Mesothelial cell of epicardium (in vitro differentiated cells): ENCODE data around the gene PAM16. TPM values are rescaled to one million over a fixed set of nuclear protein-coding genes. Genes with fewer than 3 reads are reported as not detected.

Experiments
- DNase-seq, 2 experiments: peaks; one replicate each; pipeline ENCODE4 v3.0.0; 2021; ENCODE audit warnings: low spot score in 2 of 2; ENCODE audit not compliant: unreplicated experiment in 2 of 2
- H3K27ac Mint-ChIP-seq: 2 replicates; pipeline ENCODE4 v1.8.0; 2021; ENCODE audit warnings: mixed read lengths
- H3K27me3 Mint-ChIP-seq: 2 replicates; pipeline ENCODE4 v1.8.0; 2021; ENCODE audit warnings: low read depth, mixed read lengths
- H3K36me3 Mint-ChIP-seq: 2 replicates; pipeline ENCODE4 v1.8.0; 2021; ENCODE audit warnings: mixed read lengths
- H3K4me1 Mint-ChIP-seq: 2 replicates; pipeline ENCODE4 v1.8.0; 2021; ENCODE audit warnings: mixed read lengths
- H3K4me3 Mint-ChIP-seq: 2 replicates; pipeline ENCODE4 v1.8.0; 2021; ENCODE audit warnings: mild to moderate bottlenecking, moderate library complexity, mixed read lengths
- H3K9me3 Mint-ChIP-seq: 2 replicates; pipeline ENCODE4 v1.8.0; 2021; ENCODE audit warnings: mixed read lengths
- total RNA-seq: library from RNA; stranded (reverse); gene quantifications from 3 replicates; pipeline ENCODE4 v1.2.1, GENCODE V29; 2021
- TF ChIP-seq, protein P1 (sequence below): fragments of 200-600 bp; sonication (generic); IDR thresholded peaks from one replicate; pipeline ENCODE4 v1.5.0; 2021; ENCODE audit warnings: antibody characterized with exemption; ENCODE audit not compliant: unreplicated experiment

PAM16 gene
- total RNA-seq, 1 donor from 2014 or later = 35.6 TPM

DNA sequence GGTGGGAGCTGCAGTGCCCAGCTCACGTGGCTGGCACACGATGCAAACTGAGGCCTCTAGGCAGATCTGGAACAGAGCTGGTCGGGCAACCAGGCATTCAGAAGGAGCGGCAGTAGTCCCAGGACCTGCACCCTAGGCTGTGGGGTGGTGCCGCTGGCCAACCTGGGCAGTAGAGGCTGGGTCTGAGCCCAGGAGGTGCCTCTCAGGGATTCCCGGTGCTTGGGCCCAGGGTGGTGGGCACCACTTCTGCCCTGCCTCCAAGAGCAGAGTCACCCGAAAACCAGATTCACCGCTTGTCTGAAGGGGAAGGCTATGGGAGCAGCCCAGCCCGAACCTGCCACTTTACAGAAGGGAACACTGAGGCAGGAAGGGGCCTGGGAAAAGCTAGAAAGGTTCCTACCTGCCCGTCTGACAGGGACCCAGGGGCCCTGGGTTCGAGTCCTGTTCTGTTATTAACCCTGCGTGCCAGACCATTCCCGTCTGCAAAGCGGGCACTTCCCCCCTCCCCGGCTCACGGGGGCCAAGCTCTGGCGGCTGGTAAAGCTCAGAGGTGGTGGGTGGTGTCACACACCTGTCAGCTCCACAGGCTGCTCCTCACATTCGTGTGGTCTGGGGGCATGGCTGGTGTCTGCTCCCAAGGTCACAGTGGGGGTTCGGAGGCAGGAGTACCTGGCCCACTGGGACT is 18.4 kb downstream of the PAM16 start:
- peaks cover 6% of the 10 kb centered on the region for H3K36me3 Mint-ChIP-seq
- TF ChIP-seq, protein P1, sequence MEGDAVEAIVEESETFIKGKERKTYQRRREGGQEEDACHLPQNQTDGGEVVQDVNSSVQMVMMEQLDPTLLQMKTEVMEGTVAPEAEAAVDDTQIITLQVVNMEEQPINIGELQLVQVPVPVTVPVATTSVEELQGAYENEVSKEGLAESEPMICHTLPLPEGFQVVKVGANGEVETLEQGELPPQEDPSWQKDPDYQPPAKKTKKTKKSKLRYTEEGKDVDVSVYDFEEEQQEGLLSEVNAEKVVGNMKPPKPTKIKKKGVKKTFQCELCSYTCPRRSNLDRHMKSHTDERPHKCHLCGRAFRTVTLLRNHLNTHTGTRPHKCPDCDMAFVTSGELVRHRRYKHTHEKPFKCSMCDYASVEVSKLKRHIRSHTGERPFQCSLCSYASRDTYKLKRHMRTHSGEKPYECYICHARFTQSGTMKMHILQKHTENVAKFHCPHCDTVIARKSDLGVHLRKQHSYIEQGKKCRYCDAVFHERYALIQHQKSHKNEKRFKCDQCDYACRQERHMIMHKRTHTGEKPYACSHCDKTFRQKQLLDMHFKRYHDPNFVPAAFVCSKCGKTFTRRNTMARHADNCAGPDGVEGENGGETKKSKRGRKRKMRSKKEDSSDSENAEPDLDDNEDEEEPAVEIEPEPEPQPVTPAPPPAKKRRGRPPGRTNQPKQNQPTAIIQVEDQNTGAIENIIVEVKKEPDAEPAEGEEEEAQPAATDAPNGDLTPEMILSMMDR = no peak
- no peak for DNase-seq
- H3K27me3 Mint-ChIP-seq = no peaks in the 10 kb centered on the region
- peaks cover 18% of the 10 kb centered on the region for H3K4me1 Mint-ChIP-seq
- H3K9me3 Mint-ChIP-seq = no peaks in the 10 kb centered on the region
- H3K4me3 Mint-ChIP-seq = no peak overlapping the region
- no peak overlapping the region for H3K27ac Mint-ChIP-seq

DNA sequence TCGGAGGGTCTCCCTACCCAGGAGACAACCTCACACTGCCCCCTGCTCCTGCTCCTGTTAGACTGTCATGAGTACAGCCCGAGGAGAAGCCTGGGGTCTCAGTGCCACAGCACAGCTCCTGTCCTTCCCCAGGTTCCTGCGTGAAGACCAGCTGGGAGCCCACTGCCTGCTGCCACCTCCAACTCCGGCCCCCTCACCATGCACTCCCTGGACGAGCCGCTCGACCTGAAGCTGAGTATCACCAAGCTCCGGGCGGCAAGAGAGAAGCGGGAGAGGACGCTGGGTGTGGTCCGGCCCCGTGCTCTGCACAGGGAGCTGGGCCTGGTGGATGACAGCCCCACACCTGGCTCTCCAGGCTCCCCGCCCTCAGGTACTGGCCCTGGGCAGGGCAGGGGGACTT is 19.0 kb downstream of the PAM16 start:
- Mint-ChIP-seq H3K9me3 (no peaks in the 10 kb centered on the region), H3K4me3 (no peak overlapping the region), H3K36me3 (peaks cover 6% of the 10 kb centered on the region), H3K27ac (no peak overlapping the region), H3K4me1 (peaks cover 18% of the 10 kb centered on the region), H3K27me3 (no peaks in the 10 kb centered on the region)
- DNase-seq = no peak
- TF ChIP-seq, protein P1 = no peak

DNA sequence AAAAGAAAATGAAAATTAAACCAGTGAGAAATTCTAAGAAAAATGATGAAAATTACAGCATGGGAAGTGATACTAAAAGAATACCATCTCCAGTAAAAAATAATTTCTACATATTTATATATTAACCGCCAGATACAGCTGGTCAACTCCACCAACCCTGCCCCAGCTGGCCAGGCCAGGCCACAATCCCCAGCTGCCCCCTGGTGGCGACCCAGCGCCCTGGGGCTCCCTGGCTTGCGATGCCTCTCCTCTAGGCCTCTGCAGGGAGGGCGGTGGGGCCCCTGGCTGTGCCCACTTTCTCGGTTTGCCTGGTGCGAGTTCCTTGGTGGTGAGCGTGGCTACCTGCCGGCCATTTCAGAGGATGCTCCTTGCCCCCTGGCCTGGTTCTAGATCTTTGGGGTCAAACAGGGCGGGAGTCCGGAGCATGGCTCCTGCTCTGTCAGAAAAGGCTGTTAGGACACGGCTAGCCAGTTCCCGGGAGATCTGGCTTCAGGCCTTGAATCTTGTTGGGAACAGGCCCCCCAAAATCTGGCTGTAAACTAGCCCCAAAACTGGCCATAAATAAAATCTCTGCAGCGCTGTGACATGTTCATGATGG is 20.7 kb downstream of the PAM16 start:
- H3K9me3 Mint-ChIP-seq = no peaks in the 10 kb centered on the region
- H3K4me1 Mint-ChIP-seq = peaks cover 20% of the 10 kb centered on the region
- H3K27me3 Mint-ChIP-seq = no peaks in the 10 kb centered on the region
- peak in 1 of 2 experiments; percentile 82 for DNase-seq
- peaks cover 2% of the 10 kb centered on the region for H3K36me3 Mint-ChIP-seq
- peak overlapping the region; percentile 61 for H3K27ac Mint-ChIP-seq
- TF ChIP-seq, protein P1 = peak; percentile 84
- H3K4me3 Mint-ChIP-seq = no peak overlapping the region

DNA sequence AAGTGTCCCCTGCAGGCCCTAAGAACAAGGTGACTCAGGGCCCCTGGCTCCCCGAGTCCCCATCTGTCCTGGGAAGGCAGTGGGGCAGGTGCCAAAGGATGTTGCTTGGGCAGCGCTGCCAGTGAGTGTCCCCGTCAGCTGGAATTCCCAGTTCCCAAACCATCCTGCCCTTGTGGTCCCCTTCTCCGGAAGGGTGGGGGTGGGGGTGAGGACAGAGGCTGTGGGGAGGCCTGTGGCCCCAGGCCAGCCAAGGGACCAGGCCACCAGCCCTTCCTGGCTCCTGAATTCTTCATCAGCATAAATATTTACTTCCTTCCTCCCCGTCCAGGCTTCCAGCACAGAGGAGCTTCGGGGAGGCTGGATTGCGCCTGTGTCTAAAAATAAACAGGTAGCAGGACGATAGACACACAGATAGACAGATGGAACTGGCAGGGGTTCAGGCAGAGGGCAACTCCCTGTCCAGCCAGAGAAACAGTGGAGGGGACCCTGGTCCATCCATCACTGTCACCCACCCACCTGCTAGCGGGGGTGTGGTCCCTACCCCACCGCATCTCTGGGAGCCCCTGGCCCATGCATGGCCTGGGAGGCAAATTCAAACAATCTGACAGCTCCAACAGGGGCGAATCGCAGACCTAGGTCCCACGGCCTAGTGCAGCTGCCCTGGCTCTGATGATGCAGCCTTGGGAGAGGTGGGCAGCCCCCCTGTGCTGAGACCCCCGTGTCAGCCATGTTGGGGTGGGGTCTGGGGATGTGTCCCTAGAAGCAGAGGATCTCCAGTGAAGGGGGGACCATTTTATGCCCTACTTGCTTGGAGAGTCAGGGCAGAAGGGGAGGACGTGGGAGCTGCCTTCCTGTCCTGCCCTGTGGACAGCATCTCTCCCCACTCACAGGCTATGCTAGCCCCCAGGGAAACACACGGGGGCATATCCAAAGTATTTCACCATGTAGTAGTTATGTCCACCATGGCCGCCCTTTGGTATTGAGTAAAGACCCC is 22.0 kb downstream of the PAM16 start:
- Mint-ChIP-seq H3K36me3 (peaks cover 2% of the 10 kb centered on the region), H3K27me3 (no peaks in the 10 kb centered on the region), H3K4me1 (peaks cover 27% of the 10 kb centered on the region), H3K27ac (peak overlapping the region; percentile 80), H3K4me3 (peak overlapping the region; percentile 56), H3K9me3 (no peaks in the 10 kb centered on the region)
- DNase-seq = peak in 1 of 2 experiments; percentile 35
- TF ChIP-seq, protein P1 = no peak

DNA sequence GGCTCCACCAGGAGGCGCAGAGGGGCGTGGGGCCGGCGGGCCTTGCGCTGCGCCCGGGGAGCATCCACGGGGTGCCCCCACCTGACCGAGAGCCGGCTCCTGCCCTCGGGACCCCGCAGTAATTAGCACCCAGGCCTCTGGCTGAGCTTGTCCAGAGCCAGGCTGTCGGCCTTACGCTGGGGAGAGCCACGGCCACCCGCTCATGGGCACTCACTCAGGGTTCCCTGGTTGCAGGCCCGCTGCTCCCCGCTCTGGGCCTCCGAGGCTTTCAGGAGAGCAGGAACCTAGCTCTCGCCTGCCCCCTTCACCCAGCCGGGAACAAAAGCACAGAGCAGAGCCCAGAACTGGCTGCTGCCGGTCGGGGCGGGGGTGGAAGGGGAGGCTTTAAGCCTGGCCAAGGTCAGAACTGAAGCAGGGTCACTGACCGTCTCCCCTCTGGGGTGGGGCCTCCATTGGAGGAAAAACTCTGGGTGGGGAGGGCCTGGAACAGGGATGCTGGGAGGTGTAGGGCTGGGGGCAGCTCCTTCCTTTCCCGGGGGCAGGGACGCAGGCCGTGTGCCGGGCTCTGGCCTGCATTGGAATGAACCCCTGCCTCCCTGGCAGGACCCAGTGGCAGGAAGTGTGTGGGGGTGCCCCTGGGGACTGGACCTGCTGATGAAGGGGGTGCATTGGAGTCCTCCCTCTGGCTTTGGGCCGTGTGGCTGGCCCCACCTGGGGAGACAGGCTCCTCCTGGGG is 22.9 kb downstream of the PAM16 start:
- peaks cover 35% of the 10 kb centered on the region for H3K4me1 Mint-ChIP-seq
- no peaks in the 10 kb centered on the region for H3K9me3 Mint-ChIP-seq
- H3K36me3 Mint-ChIP-seq = peaks cover 2% of the 10 kb centered on the region
- peak overlapping the region; percentile 80 for H3K27ac Mint-ChIP-seq
- H3K4me3 Mint-ChIP-seq = peak overlapping the region; percentile 56
- TF ChIP-seq, protein P1 = peak; percentile 26
- peak in 1 of 2 experiments; percentile 72 for DNase-seq
- no peaks in the 10 kb centered on the region for H3K27me3 Mint-ChIP-seq
